IMR-90 (cell line): Measurements from ENCODE around the gene FBXO44. TPM values are rescaled to one million over a fixed set of nuclear protein-coding genes. Genes with fewer than 3 reads are reported as not detected.

Experiments
- ATAC-seq: fragments of 200-7000 bp; cut with Tn5 transposase; 2 replicates; pipeline ENCODE4 v1.9.1; 2020; ENCODE audit warnings: low read depth, mild to moderate bottlenecking, moderate library complexity
- BruUV-seq: library from RNA; stranded (reverse); fragments of 400-500 nt; replicated peaks from 2 replicates; lab custom pipeline; 2021; lab: Mats Ljungman, UMichigan
- CTCF ChIA-PET: fragments of 300-600 bp; formaldehyde crosslinking; extraction: SDS; loops from one replicate; lab custom pipeline; 2021; ENCODE audit warnings: antibody characterized with exemption; lab: Yijun Ruan, JAX
- POLR2A ChIA-PET: fragments of 300-600 bp; sonication (Branson Sonifier 250); formaldehyde crosslinking; loops from one replicate; lab custom pipeline; 2022; ENCODE audit warnings: antibody characterized with exemption; ENCODE audit not compliant: unreplicated experiment; lab: Charles Lee
- DNase-seq: peaks from one replicate; pipeline ENCODE4 v3.0.0; 2013
- H2AFZ ChIP-seq: replicated peaks from 2 replicates; pipeline ENCODE3; 2013; ENCODE audit warnings: low read length, mild to moderate bottlenecking; ENCODE audit not compliant: poor library complexity
- H2AK5ac ChIP-seq: 2 replicates; pipeline ENCODE4 v1.6.1; 2013; ENCODE audit warnings: low read depth, low read length, inconsistent platforms
- H2AK9ac ChIP-seq: replicated peaks from 2 replicates; pipeline ENCODE3; 2013; ENCODE audit warnings: mild to moderate bottlenecking, low read depth, low read length, moderate library complexity; ENCODE audit not compliant: poor library complexity
- H2BK120ac ChIP-seq: 2 replicates; pipeline ENCODE4 v1.6.1; 2013; ENCODE audit warnings: low read depth, low read length, inconsistent platforms
- H2BK15ac ChIP-seq: 3 replicates; pipeline ENCODE4 v1.6.1; 2013; ENCODE audit warnings: low read depth, low read length, inconsistent platforms
- H2BK20ac ChIP-seq: 2 replicates; pipeline ENCODE4 v1.6.1; 2013; ENCODE audit warnings: low read depth, mild to moderate bottlenecking, inconsistent platforms, low read length, moderate library complexity
- H2BK5ac ChIP-seq: 2 replicates; pipeline ENCODE4 v1.6.1; 2013; ENCODE audit warnings: mild to moderate bottlenecking, low read depth, low read length, inconsistent platforms; ENCODE audit not compliant: poor library complexity, severe bottlenecking
- H3K14ac ChIP-seq: replicated peaks from 2 replicates; pipeline ENCODE4 v1.6.1; 2013; ENCODE audit warnings: low read depth, low read length, inconsistent platforms
- H3K18ac ChIP-seq: 2 replicates; pipeline ENCODE4 v1.6.1; 2013; ENCODE audit warnings: low read depth, low read length, control low read depth
- H3K23ac ChIP-seq: 2 replicates; pipeline ENCODE4 v1.6.1; 2013; ENCODE audit warnings: low read depth, low read length, inconsistent platforms
- H3K27ac ChIP-seq: 2 replicates; pipeline ENCODE4 v1.5.1; 2013; ENCODE audit warnings: mild to moderate bottlenecking, control low read depth, low read length; ENCODE audit not compliant: insufficient read depth
- H3K27me3 ChIP-seq: 2 replicates; pipeline ENCODE4 v1.6.1; 2013; ENCODE audit warnings: low read length; ENCODE audit not compliant: control insufficient read depth, insufficient read depth
- H3K36me3 ChIP-seq: 2 replicates; pipeline ENCODE4 v1.6.1; 2013; ENCODE audit warnings: low read length, mixed read lengths; ENCODE audit not compliant: control insufficient read depth, insufficient read depth
- H3K4ac ChIP-seq: 2 replicates; pipeline ENCODE4 v1.6.1; 2013; ENCODE audit warnings: low read depth, low read length, inconsistent platforms
- H3K4me1 ChIP-seq: 2 replicates; pipeline ENCODE4 v1.6.1; 2013; ENCODE audit warnings: low read length, mixed read lengths; ENCODE audit not compliant: control insufficient read depth, insufficient read depth
- H3K4me2 ChIP-seq: 2 replicates; pipeline ENCODE4 v1.6.1; 2013; ENCODE audit warnings: low read depth, mild to moderate bottlenecking, control low read depth, low read length, moderate library complexity
- H3K4me3 ChIP-seq: 2 replicates; pipeline ENCODE4 v1.5.1; 2013; ENCODE audit warnings: low read depth, mild to moderate bottlenecking, control low read depth, low read length, moderate library complexity; ENCODE audit not compliant: insufficient read depth
- H3K56ac ChIP-seq: 2 replicates; pipeline ENCODE4 v1.6.1; 2013; ENCODE audit warnings: low read length, inconsistent platforms; ENCODE audit not compliant: insufficient read depth; ENCODE audit errors: extremely low read depth
- H3K79me1 ChIP-seq, 2 experiments: 2 replicates each; pipeline ENCODE4 v1.6.1; 2013; ENCODE audit warnings: low read length in 2 of 2, inconsistent platforms in 1 of 2, low read depth in 1 of 2
- H3K9ac ChIP-seq: 2 replicates; pipeline ENCODE4 v1.6.1; 2013; ENCODE audit warnings: low read depth, low read length, control low read depth
- H3K9me1 ChIP-seq: 2 replicates; pipeline ENCODE4 v1.6.1; 2013; ENCODE audit warnings: low read length, inconsistent platforms; ENCODE audit not compliant: insufficient read depth
- H3K9me3 ChIP-seq: 2 replicates; pipeline ENCODE4 v1.6.1; 2013; ENCODE audit warnings: low read length; ENCODE audit not compliant: control insufficient read depth, insufficient read depth
- H4K20me1 ChIP-seq: 2 replicates; pipeline ENCODE4 v1.6.1; 2013; ENCODE audit warnings: low read length, inconsistent platforms; ENCODE audit not compliant: insufficient read depth
- H4K5ac ChIP-seq: 2 replicates; pipeline ENCODE4 v1.6.1; 2013; ENCODE audit warnings: mild to moderate bottlenecking, low read depth, low read length, control low read depth
- H4K8ac ChIP-seq, 2 experiments: 2 replicates each; pipeline ENCODE4 v1.6.1; 2013; ENCODE audit warnings: low read depth in 2 of 2, low read length in 2 of 2, control low read depth in 1 of 2, inconsistent platforms in 1 of 2
- H4K91ac ChIP-seq: 2 replicates; pipeline ENCODE4 v1.6.1; 2013; ENCODE audit warnings: low read depth, low read length, inconsistent platforms; ENCODE audit not compliant: insufficient read depth
- BHLHE40 ChIP-seq: fragments of 150-350 bp; IDR thresholded peaks from 2 replicates; pipeline ENCODE4 v1.6.1; 2016; ENCODE audit warnings: mild to moderate bottlenecking, low read depth, low read length
- CTCF ChIP-seq: conservative IDR thresholded peaks from 2 replicates; pipeline ENCODE4 v1.5.1; 2012; ENCODE audit warnings: mild to moderate bottlenecking, low read depth, low read length, improper control_type of control experiment
- FOS ChIP-seq: fragments of 150-350 bp; IDR thresholded peaks from 2 replicates; pipeline ENCODE4 v1.6.1; 2016; ENCODE audit warnings: low read depth, low read length
- MAZ ChIP-seq: IDR thresholded peaks from 2 replicates; pipeline ENCODE4 v1.6.1; 2012; ENCODE audit warnings: low read depth, mild to moderate bottlenecking, low read length, improper control_type of control experiment, moderate library complexity, borderline replicate concordance
- POLR2A ChIP-seq: IDR thresholded peaks from 2 replicates; pipeline ENCODE4 v1.6.1; 2012; ENCODE audit warnings: mild to moderate bottlenecking, low read depth, low read length
- RAD21 ChIP-seq: IDR thresholded peaks from 2 replicates; pipeline ENCODE4 v1.6.1; 2012; ENCODE audit warnings: low read length, improper control_type of control experiment
- RCOR1 ChIP-seq: IDR thresholded peaks from 2 replicates; pipeline ENCODE4 v1.6.1; 2012; ENCODE audit warnings: mild to moderate bottlenecking, low read length, improper control_type of control experiment; ENCODE audit not compliant: insufficient replicate concordance
- SMC3 ChIP-seq: fragments of 150-350 bp; IDR thresholded peaks from 2 replicates; pipeline ENCODE4 v1.6.1; 2016; ENCODE audit warnings: low read depth, mild to moderate bottlenecking, antibody characterized with exemption, low read length, moderate library complexity
- USF2 ChIP-seq: fragments of 150-350 bp; IDR thresholded peaks from 2 replicates; pipeline ENCODE4 v1.6.1; 2017; ENCODE audit warnings: mild to moderate bottlenecking, antibody characterized with exemption, low read length, low read depth
- WGBS, 2 experiments: methylation state at CpG; one replicate each; pipeline versions ENCODE4 v1.1.5 to v1.1.7; 2013; ENCODE audit warnings: missing lambda C conversion rate in 2 of 2; ENCODE audit not compliant: insufficient read length in 1 of 2; ENCODE audit errors: extremely low coverage in 2 of 2; 5-methylcytosine and 5-hydroxymethylcytosine counted together
- dilution Hi-C: fragments of 300-500 bp; cut with HindIII; formaldehyde crosslinking; loops from one replicate; pipeline ENCODE4 v1.14.3; 2018; ENCODE audit warnings: low sequenced_read_pairs; ENCODE audit not compliant: unreplicated experiment
- in situ Hi-C: fragments of 300-500 bp; cut with MboI; formaldehyde crosslinking; loops from 3 replicates; pipeline ENCODE4 v1.14.3; 2019; ENCODE audit warnings: low sequenced_read_pairs, inconsistent platforms, mixed read lengths
- intact Hi-C: fragments of 100-400 bp; cut with micrococcal nuclease; formaldehyde crosslinking; loops from 2 replicates; pipeline ENCODE4 v1.10.0; 2022
- polyA plus RNA-seq, 3 experiments: library from polyadenylated mRNA; depleted of rRNA; stranded (reverse); fragments of >200 nt; gene quantifications; 2 replicates each; pipeline ENCODE4 v1.2.3, GENCODE V29; 2012; ENCODE audit warnings: low replicate concordance in 1 of 3
- total RNA-seq: library from RNA; depleted of rRNA; stranded (reverse); fragments of >200 nt; gene quantifications from 2 replicates; pipeline ENCODE4 v1.2.3, GENCODE V29; 2012

FBXO44 gene
- total and polyA plus RNA-seq, 2 of the 4 experiments (the other 2 are of a cell fraction), result 9.3 to 25.5 TPM

GRCh38 chr1:11658542-11658941 is 3.9 kb downstream of the FBXO44 start (continued):
- TF ChIP-seq USF2, result no peak
- no peak for TF ChIP-seq MAZ
- no peak for TF ChIP-seq FOS
- no peak for TF ChIP-seq BHLHE40
- no peak for TF ChIP-seq SMC3

- CTCF ChIA-PET, result no interaction called here
- POLR2A ChIA-PET, result no interaction called here
- DNase-seq (no peak), ATAC-seq (no peak)
- no peak overlapping the region for H2BK120ac ChIP-seq
- no TSS peak for BruUV-seq
- H4K5ac ChIP-seq, result no peak overlapping the region
- no peak overlapping the region for H3K9ac ChIP-seq
- H4K91ac ChIP-seq, result no peak overlapping the region
- no peak overlapping the region for H3K27ac ChIP-seq
- no peak overlapping the region for H3K18ac ChIP-seq
- in situ Hi-C loops, result loop anchor here (5.0 kb wide), 1 partner anchor 58 kb away; no protein-coding TSS in a partner anchor
- H3K4ac ChIP-seq, result no peak overlapping the region
- H3K14ac ChIP-seq, result no peak overlapping the region
- no peak overlapping the region for H2AFZ ChIP-seq
- H3K56ac ChIP-seq, result no peak overlapping the region
- TF ChIP-seq CTCF, result no peak
- TF ChIP-seq POLR2A, result no peak
- no peak for TF ChIP-seq RCOR1
- no peak for TF ChIP-seq SMC3
- TF ChIP-seq RAD21, result no peak
- TF ChIP-seq BHLHE40, result no peak
- no peak for TF ChIP-seq FOS
- no peak for TF ChIP-seq MAZ
- H2AK9ac ChIP-seq, result no peak overlapping the region
- peaks cover 0 to 4% of the 10 kb centered on the region in 2 experiments; a peak in 1 of 4 replicates for H3K79me1 ChIP-seq
- H3K4me1 ChIP-seq, result no peaks in the 10 kb centered on the region
- H3K9me3 ChIP-seq, result no peaks in the 10 kb centered on the region
- H3K4me2 ChIP-seq, result no peak overlapping the region
- H2BK5ac ChIP-seq, result no peak overlapping the region
- no CpG with 5 or more reads among the region's 4 CpGs for WGBS, 2 experiments
- no peak overlapping the region for H2BK20ac ChIP-seq
- H3K23ac ChIP-seq, result no peak overlapping the region
- no peaks in the 10 kb centered on the region for H3K9me1 ChIP-seq
- H3K36me3 ChIP-seq, result peaks cover 21% of the 10 kb centered on the region
- dilution Hi-C loops, result no loop called here
- H3K4me3 ChIP-seq, result no peak overlapping the region
- H4K8ac ChIP-seq, result no peak overlapping the region
- no peak overlapping the region for H2BK15ac ChIP-seq
- no peak overlapping the region for H2AK5ac ChIP-seq
- H4K20me1 ChIP-seq, result no peaks in the 10 kb centered on the region
- no peaks in the 10 kb centered on the region for H3K27me3 ChIP-seq
- intact Hi-C loops, result loop anchor here (10.0 kb wide), 1 partner anchor 245 kb away; no protein-coding TSS in a partner anchor
Observed at GRCh38 chr1:11659748-11660147, 5.1 kb downstream of the FBXO44 start.
